ENCODE results near the gene TMEM121B.

TMEM121B gene

GRCh38 chr22:17098379-17098819, 22.8 kb downstream of the TMEM121B start:
- no peak for DNase-seq (ENCODE audit: extremely low spot score)
- POLR2A ChIA-PET: no interaction called here
- CTCF ChIA-PET: interaction anchor here (1.5 kb wide), 1 partner anchor 74 kb away, joined by 4 read pairs; no protein-coding TSS in a partner anchor
- TF ChIP-seq CTCF (IDR thresholded peaks at IDR 0.05; ENCODE audit: control extremely low read depth, extremely low read depth, low read depth, missing control alignments): no peak

- TF ChIP-seq CTCF (IDR thresholded peaks at IDR 0.05; ENCODE audit: control extremely low read depth, extremely low read depth, low read depth, missing control alignments): no peak
- ChIA-PET CTCF (interaction anchor here (1.0 to 1.9 kb wide), 3 partner anchors 11 to 54 kb away, joined by 3 to 6 read pairs (median 3); no protein-coding TSS in a partner anchor), POLR2A (no interaction called here)
- no peak for DNase-seq (ENCODE audit: extremely low spot score)
These were observed 23.5 kb downstream of the TMEM121B start for GRCh38 chr22:17097701-17098100.

- TF ChIP-seq CTCF (IDR thresholded peaks at IDR 0.05; ENCODE audit: control extremely low read depth, extremely low read depth, low read depth, missing control alignments): no peak
- DNase-seq (ENCODE audit: extremely low spot score): no peak
- CTCF ChIA-PET: interaction anchor here (1.0 to 1.9 kb wide), 3 partner anchors 10 to 54 kb away, joined by 3 to 6 read pairs (median 3); no protein-coding TSS in a partner anchor
- POLR2A ChIA-PET: no interaction called here
These were observed 24.1 kb downstream of the TMEM121B start for GRCh38 chr22:17097062-17097461.

- TF ChIP-seq CTCF (IDR thresholded peaks at IDR 0.05; ENCODE audit: control extremely low read depth, extremely low read depth, low read depth, missing control alignments): no peak
- DNase-seq (ENCODE audit: extremely low spot score): no peak
- ChIA-PET CTCF (interaction anchor here (0.9 to 1.9 kb wide), 4 partner anchors 9 to 85 kb away, joined by 3 to 10 read pairs (median 4); no protein-coding TSS in a partner anchor), POLR2A (no interaction called here)
These were observed 25.1 kb downstream of the TMEM121B start for GRCh38 chr22:17096071-17096470.

GRCh38 chr22:17095538-17095937, 25.6 kb downstream of the TMEM121B start:
- CTCF ChIA-PET: interaction anchor here (0.9 to 1.7 kb wide), 3 partner anchors 46 to 85 kb away, joined by 3 to 10 read pairs (median 3); no protein-coding TSS in a partner anchor
- no peak for DNase-seq (ENCODE audit: extremely low spot score)

GRCh38 chr22:17093081-17093480, 28.1 kb downstream of the TMEM121B start:
- ChIA-PET POLR2A (no interaction called here), CTCF (interaction anchor here (0.9 to 1.1 kb wide), 3 partner anchors 18 to 88 kb away, joined by 3 to 4 read pairs (median 3); no protein-coding TSS in a partner anchor)
- no peak for TF ChIP-seq CTCF (IDR thresholded peaks at IDR 0.05; ENCODE audit: control extremely low read depth, extremely low read depth, low read depth, missing control alignments)
- no peak for DNase-seq (ENCODE audit: extremely low spot score)

More at GRCh38 chr22:17095538-17095937, 25.6 kb downstream of the TMEM121B start:
- POLR2A ChIA-PET: no interaction called here
- no peak for TF ChIP-seq CTCF (IDR thresholded peaks at IDR 0.05; ENCODE audit: control extremely low read depth, extremely low read depth, low read depth, missing control alignments)
